Natural killer cell (primary cell): ENCODE data around the gene CSNK1D. TPM values are rescaled to one million over a fixed set of nuclear protein-coding genes. Genes with fewer than 3 reads are reported as not detected.
A peak's percentile ranks its signal among the peaks of the same experiment; 100 is the strongest.
"Not testable (repeated sequence)": the region's sequence is repeated elsewhere in the genome, so short reads cannot be mapped to it uniquely, and the experiment has no call there.

ENCODE experiments used
- ATAC-seq, 3 donors: fragments of 150-1000 bp in 2 of 3; fragments of 200-7000 bp in 1 of 3; cut with Tn5 transposase; 1 replicate in 1 of 3; 2 replicates in 2 of 3; pipeline ENCODE4 v1.10.0; 2021; ENCODE audit warnings: mild to moderate bottlenecking in 2 of 3, moderate library complexity in 2 of 3
- DNase-seq, 2 donors: peaks; one replicate each; pipeline versions ENCODE4 v3.0.0 to v3.0.0-alpha.2; 2013 to 2021; ENCODE audit warnings: mixed read lengths in 1 of 2
- H3K27ac ChIP-seq: one replicate; pipeline ENCODE4 v1.5.1; 2013; ENCODE audit warnings: mild to moderate bottlenecking, low read length
- H3K27me3 ChIP-seq: one replicate; pipeline ENCODE4 v1.6.1; 2013; ENCODE audit warnings: low read length; ENCODE audit not compliant: control insufficient read depth, insufficient read depth
- H3K36me3 ChIP-seq: one replicate; pipeline ENCODE4 v1.6.1; 2013; ENCODE audit warnings: low read length; ENCODE audit not compliant: control insufficient read depth, insufficient read depth
- H3K4me1 ChIP-seq: one replicate; pipeline ENCODE4 v1.6.1; 2013; ENCODE audit warnings: low read length; ENCODE audit not compliant: control insufficient read depth, insufficient read depth
- H3K4me3 ChIP-seq: one replicate; pipeline ENCODE4 v1.5.1; 2013; ENCODE audit warnings: low read length
- H3K9me3 ChIP-seq: one replicate; pipeline ENCODE4 v1.6.1; 2013; ENCODE audit warnings: low read length; ENCODE audit not compliant: control insufficient read depth, insufficient read depth
- H3K27ac Mint-ChIP-seq, 2 donors: one replicate each; pipeline ENCODE4 v1.8.0; 2022; ENCODE audit warnings: mild to moderate bottlenecking in 2 of 2, mixed read lengths in 2 of 2, moderate library complexity in 1 of 2
- H3K27me3 Mint-ChIP-seq, 2 donors: one replicate each; pipeline ENCODE4 v1.8.0; 2022; ENCODE audit warnings: low read depth in 2 of 2, mixed read lengths in 2 of 2
- H3K36me3 Mint-ChIP-seq: one replicate; pipeline ENCODE4 v1.8.0; 2022; ENCODE audit warnings: mixed read lengths
- H3K4me1 Mint-ChIP-seq, 2 donors: one replicate each; pipeline ENCODE4 v1.8.0; 2022; ENCODE audit warnings: mixed read lengths in 2 of 2
- H3K4me3 Mint-ChIP-seq: one replicate; pipeline ENCODE4 v1.8.0; 2022; ENCODE audit warnings: mild to moderate bottlenecking, moderate library complexity, mixed read lengths
- H3K9me3 Mint-ChIP-seq, 2 donors: one replicate each; pipeline ENCODE4 v1.8.0; 2022; ENCODE audit warnings: mixed read lengths in 2 of 2
- WGBS: methylation state at CpG from one replicate; pipeline ENCODE4 v1.1.7; 2013; ENCODE audit warnings: missing lambda C conversion rate; ENCODE audit not compliant: insufficient coverage; 5-methylcytosine and 5-hydroxymethylcytosine counted together
- intact Hi-C: fragments of 100-400 bp; cut with micrococcal nuclease; formaldehyde crosslinking; loops from one replicate; pipeline ENCODE4 v1.14.2; 2022
- total RNA-seq, 4 donors: library from RNA; stranded (reverse); fragments of 120-200 nt in 1 of 4; gene quantifications; one replicate each; pipeline versions ENCODE4 v1.2.3 to v1.2.4, GENCODE V29; 2013 to 2022
- TF ChIP-seq, protein P1 (sequence below): fragments of 200-600 bp; IDR thresholded peaks from one replicate; pipeline ENCODE4 v1.8.0; 2022; ENCODE audit warnings: antibody characterized with exemption

CSNK1D gene
- total RNA-seq, 3 donors from 2014 or later (not counting 1 experiment from before 2014, with no cell fraction given), result 423 to 475 (median 468) TPM

DNA sequence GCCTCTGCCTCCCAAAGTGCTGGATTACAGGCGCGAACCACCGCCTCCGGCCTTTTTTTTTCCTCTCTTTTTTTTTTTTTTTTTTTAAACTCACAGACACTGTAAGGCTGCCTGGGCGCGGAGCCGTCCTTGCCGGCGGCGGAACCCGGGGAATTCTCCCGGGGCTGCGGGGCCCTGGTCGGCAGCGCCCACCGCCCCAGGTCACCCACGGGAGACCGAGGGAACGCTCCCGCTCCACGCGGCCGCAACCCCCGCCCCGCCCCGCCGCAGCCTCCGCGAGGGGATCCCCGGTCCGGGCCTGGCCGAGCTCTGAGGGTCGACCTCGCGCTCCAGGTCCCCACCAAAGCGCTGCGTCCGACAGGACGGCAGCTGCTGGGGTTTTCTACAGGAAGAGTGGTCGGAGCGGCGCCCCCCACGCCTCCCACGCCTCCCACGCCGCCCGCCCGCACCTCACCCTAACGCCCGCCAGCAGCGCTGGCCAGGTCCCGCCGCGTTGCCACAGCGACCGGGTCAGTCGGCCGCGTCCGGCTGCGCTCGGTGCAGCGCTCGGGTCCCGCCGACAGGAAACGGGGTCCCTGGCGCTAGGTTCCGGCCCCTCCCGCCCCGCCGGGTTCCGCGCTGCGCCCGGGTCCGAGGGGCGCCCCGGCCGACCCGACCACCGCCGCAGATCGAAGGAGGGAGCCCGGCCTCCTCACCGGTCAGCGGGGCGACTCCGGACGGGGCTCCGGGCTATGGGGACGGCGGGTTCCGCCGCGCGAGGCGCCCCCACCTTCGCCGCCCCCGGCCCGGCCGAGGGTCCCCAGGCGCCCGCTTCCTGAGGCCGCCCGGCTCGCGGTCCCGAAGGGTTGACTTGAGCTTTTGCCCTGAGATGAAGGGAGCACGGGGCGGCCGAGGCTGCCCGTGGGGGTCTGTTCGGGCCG lies 60.9 kb downstream of the CSNK1D start, which contains the start of gene CCDC57:
TSS of gene CCDC57 (minus strand) at position 512 of the 920 bp plus-strand sequence. CDS start 10,898 bp downstream, outside the sequence.
- ATAC-seq, result peak; percentile 39 to 64 (median 58)
- peak within 1 kb of the TSS; percentile 92 to 96 for H3K27ac Mint-ChIP-seq
- H3K36me3 Mint-ChIP-seq, result no peaks in the 10 kb centered on the region
- intact Hi-C loops, result no loop called here
- Histone ChIP-seq H3K4me1 (peaks cover 69% of the 10 kb centered on the region), H3K27ac (peak within 1 kb of the TSS; percentile 63), H3K9me3 (no peaks in the 10 kb centered on the region), H3K27me3 (no peaks in the 10 kb centered on the region), H3K36me3 (no peaks in the 10 kb centered on the region), H3K4me3 (peak within 1 kb of the TSS; percentile 36)
- H3K27me3 Mint-ChIP-seq, result no peaks in the 10 kb centered on the region
- WGBS, result under 1% methylated on average over 116 of the region's 116 CpGs
- TF ChIP-seq, protein P1, sequence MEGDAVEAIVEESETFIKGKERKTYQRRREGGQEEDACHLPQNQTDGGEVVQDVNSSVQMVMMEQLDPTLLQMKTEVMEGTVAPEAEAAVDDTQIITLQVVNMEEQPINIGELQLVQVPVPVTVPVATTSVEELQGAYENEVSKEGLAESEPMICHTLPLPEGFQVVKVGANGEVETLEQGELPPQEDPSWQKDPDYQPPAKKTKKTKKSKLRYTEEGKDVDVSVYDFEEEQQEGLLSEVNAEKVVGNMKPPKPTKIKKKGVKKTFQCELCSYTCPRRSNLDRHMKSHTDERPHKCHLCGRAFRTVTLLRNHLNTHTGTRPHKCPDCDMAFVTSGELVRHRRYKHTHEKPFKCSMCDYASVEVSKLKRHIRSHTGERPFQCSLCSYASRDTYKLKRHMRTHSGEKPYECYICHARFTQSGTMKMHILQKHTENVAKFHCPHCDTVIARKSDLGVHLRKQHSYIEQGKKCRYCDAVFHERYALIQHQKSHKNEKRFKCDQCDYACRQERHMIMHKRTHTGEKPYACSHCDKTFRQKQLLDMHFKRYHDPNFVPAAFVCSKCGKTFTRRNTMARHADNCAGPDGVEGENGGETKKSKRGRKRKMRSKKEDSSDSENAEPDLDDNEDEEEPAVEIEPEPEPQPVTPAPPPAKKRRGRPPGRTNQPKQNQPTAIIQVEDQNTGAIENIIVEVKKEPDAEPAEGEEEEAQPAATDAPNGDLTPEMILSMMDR, result no peak
- H3K4me3 Mint-ChIP-seq, result peak within 1 kb of the TSS; percentile 84
- DNase-seq, result peak; percentile 76 to 78
- H3K9me3 Mint-ChIP-seq, result no peaks in the 10 kb centered on the region
- H3K4me1 Mint-ChIP-seq, result peaks cover 39 to 54% of the 10 kb centered on the region in 2 donors

DNA sequence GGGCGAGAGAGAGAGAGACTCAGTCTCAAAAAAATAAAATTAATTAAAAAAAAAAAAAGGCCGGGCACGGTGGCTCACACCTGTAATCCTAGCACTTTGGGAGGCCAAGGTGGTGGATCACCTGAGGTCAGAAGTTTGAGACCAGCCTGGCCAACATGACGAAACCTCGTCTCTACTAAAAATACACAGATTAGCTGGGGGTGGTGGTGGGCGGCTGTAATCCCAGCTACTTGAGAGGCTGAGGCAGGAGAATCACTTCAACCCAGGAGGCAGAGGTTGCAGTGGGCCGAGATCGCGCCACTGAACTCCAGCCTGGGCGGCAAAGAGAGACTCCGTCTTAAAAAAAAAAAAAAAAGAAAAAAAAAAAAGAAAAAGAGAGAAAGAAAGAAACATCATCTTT lies 62.8 kb downstream of the CSNK1D start:
- intact Hi-C loops, H3K36me3 Mint-ChIP-seq, H3K36me3 ChIP-seq, H3K27me3 Mint-ChIP-seq, DNase-seq, H3K27ac ChIP-seq, H3K27me3 ChIP-seq, H3K4me3 ChIP-seq, ATAC-seq, H3K9me3 ChIP-seq, H3K9me3 Mint-ChIP-seq, H3K27ac Mint-ChIP-seq, H3K4me3 Mint-ChIP-seq: not testable (repeated sequence)
- 96% methylated on average over 3 of the region's 11 CpGs for WGBS
- peaks cover 36 to 52% of the 10 kb centered on the region in 2 donors for H3K4me1 Mint-ChIP-seq
- peaks cover 64% of the 10 kb centered on the region for H3K4me1 ChIP-seq

DNA sequence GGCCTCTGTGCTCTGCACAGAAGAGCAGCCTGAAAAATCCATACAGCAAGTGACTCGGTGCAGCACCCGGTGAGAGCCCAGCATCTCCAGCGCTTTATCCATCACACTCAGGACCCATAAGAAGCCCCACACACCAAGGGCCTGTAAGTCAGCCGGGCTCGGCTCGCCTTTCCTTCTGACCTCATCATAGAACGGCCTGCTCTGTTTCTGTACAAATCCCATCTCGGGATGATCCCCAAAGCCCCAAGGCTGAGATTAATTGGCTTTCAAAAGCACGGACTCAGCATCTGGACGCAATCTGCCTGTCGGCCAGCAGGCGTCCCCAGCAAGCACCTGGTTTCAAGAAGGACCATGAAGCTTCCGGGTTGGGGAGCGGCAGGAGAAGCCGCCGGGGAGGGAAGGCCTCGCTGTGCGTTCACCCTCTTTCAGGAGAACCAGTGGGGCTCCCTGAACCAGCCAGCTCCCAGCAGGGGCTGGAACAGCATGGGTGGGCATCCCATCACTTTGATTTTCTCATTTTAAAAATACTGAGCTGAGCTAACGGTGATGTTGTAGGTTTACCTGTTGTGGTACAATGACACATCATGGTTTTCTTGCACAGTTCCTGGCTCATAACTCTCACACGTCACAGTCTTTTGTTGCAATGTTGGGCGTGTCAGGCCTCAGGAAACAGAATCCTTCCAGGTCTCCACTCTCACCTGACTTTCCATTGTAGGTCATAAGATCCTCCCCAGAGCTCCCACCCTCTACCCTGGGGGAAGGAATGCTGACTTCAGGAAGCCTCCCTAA lies 67.6 kb downstream of the CSNK1D start:
- H3K27me3 Mint-ChIP-seq, result no peaks in the 10 kb centered on the region
- H3K27ac Mint-ChIP-seq, result peak overlapping the region; percentile 88 to 90
- ATAC-seq (peak; percentile 84 to 88 (median 85)), DNase-seq (peak; percentile 75 to 91)
- TF ChIP-seq, protein P1, result peak; percentile 89
- H3K36me3 ChIP-seq, result no peaks in the 10 kb centered on the region
- intact Hi-C loops, result loop anchor here (10.0 kb wide), 1 partner anchor 49 kb away; no protein-coding TSS in a partner anchor
- H3K27me3 ChIP-seq, result no peaks in the 10 kb centered on the region
- peak overlapping the region; percentile 37 for H3K4me3 Mint-ChIP-seq
- H3K9me3 ChIP-seq, result no peaks in the 10 kb centered on the region
- no peaks in the 10 kb centered on the region for H3K36me3 Mint-ChIP-seq
- no peak overlapping the region for H3K4me3 ChIP-seq
- no peaks in the 10 kb centered on the region for H3K9me3 Mint-ChIP-seq
- H3K4me1 Mint-ChIP-seq, result peaks cover 23 to 45% of the 10 kb centered on the region in 2 donors
- peak overlapping the region; percentile 84 for H3K27ac ChIP-seq
- WGBS, result 18% methylated on average over 21 of the region's 21 CpGs
- H3K4me1 ChIP-seq, result peaks cover 46% of the 10 kb centered on the region
